NOMO-1 treated with dmso at 0.1 percent for 144 hours (cell line): ENCODE results near the gene ZC3H12A.

ENCODE experiments used
- DNase-seq: peaks from one replicate; lab custom pipeline; 2025; ENCODE audit not compliant: unreplicated experiment; lab: John Stamatoyannopoulos, UW

The ZC3H12A gene

GRCh38 chr1:37474046-37474696 is at the start of gene ZC3H12A:
TSS of gene ZC3H12A (plus strand) at chr1:37474580. CDS start at chr1:37475497, 917 bp downstream.
- peak; percentile 78 for DNase-seq

- DNase-seq: no peak
Measured at GRCh38 chr1:37425221-37425620, 49.2 kb upstream of the ZC3H12A start.

GRCh38 chr1:37429029-37429428 is 45.4 kb upstream of the ZC3H12A start:
- no peak for DNase-seq

- DNase-seq: no peak
Measured at GRCh38 chr1:37430103-37430985, 44.0 kb upstream of the ZC3H12A start.

GRCh38 chr1:37432716-37433115 is 41.7 kb upstream of the ZC3H12A start:
- DNase-seq: no peak

GRCh38 chr1:37433171-37433570 is 41.2 kb upstream of the ZC3H12A start:
- DNase-seq: no peak

- peak; percentile 21 for DNase-seq
Measured at GRCh38 chr1:37434292-37435225, 39.8 kb upstream of the ZC3H12A start.

- no peak for DNase-seq
Measured at GRCh38 chr1:37437087-37437486, 37.3 kb upstream of the ZC3H12A start.

- DNase-seq: no peak
Measured at GRCh38 chr1:37438037-37438868, 36.1 kb upstream of the ZC3H12A start.

- DNase-seq: peak; percentile 32
Measured at GRCh38 chr1:37438869-37439343, 35.5 kb upstream of the ZC3H12A start.

GRCh38 chr1:37439349-37439995 is 34.9 kb upstream of the ZC3H12A start:
- DNase-seq: no peak

- no peak for DNase-seq
Measured at GRCh38 chr1:37441490-37441889, 32.9 kb upstream of the ZC3H12A start.

- DNase-seq: no peak
Measured at GRCh38 chr1:37442139-37442538, 32.2 kb upstream of the ZC3H12A start.

GRCh38 chr1:37442644-37443043 is 31.7 kb upstream of the ZC3H12A start:
- no peak for DNase-seq

- no peak for DNase-seq
Measured at GRCh38 chr1:37446874-37447273, 27.5 kb upstream of the ZC3H12A start.

- DNase-seq: no peak
Measured at GRCh38 chr1:37448185-37448584, 26.2 kb upstream of the ZC3H12A start.

GRCh38 chr1:37448691-37449417 is 25.5 kb upstream of the ZC3H12A start:
- no peak for DNase-seq

GRCh38 chr1:37449936-37450335 is 24.4 kb upstream of the ZC3H12A start:
- peak; percentile 64 for DNase-seq

GRCh38 chr1:37452416-37452815 is 22.0 kb upstream of the ZC3H12A start:
- DNase-seq: no peak
